Measurements from ENCODE around the gene MCTP1. TPM values are rescaled to one million over a fixed set of nuclear protein-coding genes. Genes with fewer than 3 reads are reported as not detected.

MCTP1 gene
- polyA plus RNA-seq, 3 donors, result 4.2 to 5.6 (median 4.9) TPM

DNA sequence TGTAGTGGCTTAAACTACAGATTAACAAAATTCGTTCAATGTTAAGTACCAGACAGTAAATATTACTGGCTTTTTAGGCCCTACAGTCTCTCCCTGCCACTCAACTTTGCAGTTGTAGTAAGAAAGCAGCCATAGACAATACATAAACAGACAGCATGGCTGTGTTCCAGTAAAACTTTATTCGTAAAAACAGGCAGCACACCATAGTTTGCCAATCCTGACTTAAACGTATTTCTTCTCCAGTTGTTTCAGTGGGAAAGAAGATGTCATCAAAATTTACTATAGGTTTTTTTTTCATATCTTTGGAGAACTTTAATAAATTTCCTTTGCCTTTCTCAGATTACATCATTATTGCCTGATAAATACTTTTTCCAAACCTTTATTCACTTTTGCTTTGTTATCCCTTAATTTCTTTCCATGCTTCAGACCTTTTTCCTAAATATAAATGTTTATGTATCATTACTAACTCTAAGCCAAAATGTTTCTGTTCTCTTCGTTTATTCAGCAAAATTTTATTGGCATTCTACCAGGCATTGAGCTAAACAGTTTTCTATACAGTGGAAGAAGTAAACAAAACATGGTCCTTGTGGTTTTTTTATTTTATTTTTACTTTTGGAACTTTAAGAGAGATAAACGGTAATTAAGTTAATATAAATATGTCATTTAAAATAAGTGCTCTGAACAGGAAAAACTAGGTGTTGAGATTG is 601.9 kb downstream of the MCTP1 start:
- DNase-seq (ENCODE audit: low read depth in 3 of 3, low spot score in 2 of 3), result no peak

GRCh38 chr5:94675965-94676618 is 608.8 kb downstream of the MCTP1 start:
- DNase-seq (ENCODE audit: low read depth in 3 of 3, low spot score in 2 of 3), result no peak

DNA sequence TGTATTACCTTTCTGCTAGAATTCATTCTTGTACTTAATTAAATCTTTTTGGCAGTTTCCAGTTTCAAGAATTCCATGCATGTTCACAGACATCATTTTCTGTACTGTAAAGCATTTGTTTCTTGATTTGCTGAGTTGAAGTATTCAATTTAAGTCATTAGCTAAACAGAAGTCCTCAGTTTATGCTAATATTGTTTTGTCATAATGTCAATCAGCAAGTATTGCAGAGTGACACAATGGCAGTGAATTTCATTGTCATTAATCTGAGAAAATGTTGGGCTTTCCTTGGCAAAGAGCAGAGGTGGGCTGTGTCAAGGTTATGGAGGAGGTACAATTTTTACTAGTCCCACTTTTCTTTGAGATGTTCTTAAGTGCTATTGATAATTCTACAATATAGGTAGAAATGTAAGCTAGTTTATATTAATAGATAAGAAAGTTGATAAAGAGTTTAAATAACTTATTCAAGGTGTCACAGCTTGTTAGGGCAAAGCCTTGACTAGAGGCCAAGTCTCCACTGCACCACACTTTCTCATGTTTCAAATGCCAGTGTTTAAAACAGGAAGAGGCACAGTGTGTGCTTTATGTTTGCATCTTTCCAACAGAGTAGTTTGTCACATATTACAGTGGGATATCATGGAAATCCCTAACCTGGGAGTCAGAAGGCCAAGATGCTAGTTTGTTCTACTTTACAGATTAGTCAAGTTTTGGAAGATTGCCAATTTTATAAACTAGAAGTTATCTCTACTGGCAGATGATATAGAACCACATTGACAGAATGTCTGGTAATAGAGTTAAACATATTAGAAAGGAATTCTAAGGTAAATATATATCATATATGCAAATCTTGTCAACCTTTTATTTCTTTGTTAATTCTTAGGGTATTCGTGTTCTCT is 610.2 kb downstream of the MCTP1 start:
- DNase-seq (ENCODE audit: low read depth in 3 of 3, low spot score in 2 of 3), result no peak

DNA sequence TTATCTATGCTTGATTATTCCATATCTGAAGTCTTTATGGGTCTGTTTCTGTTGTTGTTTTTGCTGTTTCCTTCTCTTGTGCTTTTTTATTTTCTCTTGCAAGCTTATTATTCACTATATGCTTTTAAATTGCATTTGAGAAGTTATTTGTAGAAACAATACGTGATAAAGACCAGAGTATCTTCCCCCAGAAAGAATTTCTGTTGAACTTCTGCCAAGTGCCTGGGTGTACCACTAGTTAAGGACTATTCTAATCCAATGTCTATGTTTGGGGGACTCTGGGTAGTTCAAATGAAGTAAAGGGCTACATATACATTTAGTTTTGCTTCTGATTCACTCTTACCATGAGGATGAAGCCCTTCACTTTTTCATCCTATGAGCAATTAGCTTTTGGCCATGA is 612.1 kb downstream of the MCTP1 start:
- no peak for DNase-seq (ENCODE audit: low read depth in 3 of 3, low spot score in 2 of 3)

GRCh38 chr5:94670726-94671125 is 614.2 kb downstream of the MCTP1 start:
- DNase-seq (ENCODE audit: low read depth in 3 of 3, low spot score in 2 of 3), result no peak

DNA sequence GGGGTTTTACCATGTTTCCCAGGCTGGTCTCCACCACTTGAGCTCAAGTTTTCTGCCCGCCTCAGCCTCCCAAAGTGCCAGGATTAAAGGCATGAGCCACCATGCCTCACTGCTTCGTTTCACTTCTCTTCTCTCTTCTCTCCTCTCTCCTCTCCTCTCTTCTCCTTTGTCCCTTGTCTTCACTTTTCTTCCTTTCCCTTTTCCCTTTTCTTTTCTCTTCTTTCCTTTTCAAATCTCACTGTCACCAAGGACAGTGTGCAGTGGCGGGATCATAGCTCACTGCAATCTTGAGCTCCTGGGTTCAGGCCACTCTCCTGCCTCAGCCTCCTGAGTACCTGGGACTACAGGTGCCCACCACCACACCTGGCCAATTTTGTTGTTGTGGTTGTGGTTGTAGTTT is 617.0 kb downstream of the MCTP1 start:
- DNase-seq (ENCODE audit: low read depth in 3 of 3, low spot score in 2 of 3), result no peak

- no peak for DNase-seq (ENCODE audit: low read depth in 3 of 3, low spot score in 2 of 3)
These were observed 623.8 kb downstream of the MCTP1 start for GRCh38 chr5:94661086-94661485.

DNA sequence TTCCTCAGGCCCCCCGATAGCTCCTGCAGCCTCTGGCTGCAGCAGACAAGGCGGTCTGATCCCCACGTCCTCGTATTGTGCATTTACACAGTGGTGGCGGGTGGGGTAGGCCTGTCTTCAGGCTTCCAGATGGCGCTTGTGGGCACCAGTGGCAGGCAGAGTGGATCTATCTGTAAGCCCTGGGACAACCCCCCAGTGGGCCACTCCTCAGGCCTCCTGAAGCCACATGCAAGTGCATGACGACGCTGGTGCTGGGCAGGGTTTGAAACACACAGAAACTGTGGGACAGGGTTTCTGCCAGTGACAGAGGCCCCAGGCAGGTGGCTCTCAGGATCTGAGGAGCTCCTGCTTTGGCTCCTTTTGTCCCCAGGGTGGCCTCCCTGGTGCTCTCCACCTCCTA is 624.4 kb downstream of the MCTP1 start:
- DNase-seq (ENCODE audit: low read depth in 3 of 3, low spot score in 2 of 3), result no peak

DNA sequence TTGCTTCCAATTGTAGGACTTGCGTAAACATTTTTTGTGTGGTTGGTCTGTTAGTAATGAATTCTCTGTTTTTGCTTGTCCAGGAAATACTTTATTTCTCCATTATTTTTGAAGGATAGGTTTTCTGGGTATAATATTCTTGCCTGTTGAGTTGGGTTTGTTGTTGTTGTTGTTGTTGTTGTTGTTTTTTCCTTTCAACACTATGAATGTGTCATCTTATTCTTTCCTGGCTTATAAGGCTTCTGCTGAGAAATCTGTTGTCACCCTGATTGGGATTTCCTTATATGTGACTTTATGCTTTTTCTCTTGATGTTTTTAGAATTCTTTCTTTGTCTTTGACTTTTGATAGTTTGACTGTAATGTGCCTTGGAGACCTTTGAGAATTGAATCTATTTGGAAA is 626.6 kb downstream of the MCTP1 start:
- no peak for DNase-seq (ENCODE audit: low read depth in 3 of 3, low spot score in 2 of 3)

Other genes with a start within 250 kb of the MCTP1 start
- 1 to 10 TPM; 6.2 to 7.4 (median 6.2) TPM for gene FAM81B, start 106.3 kb upstream of the MCTP1 start, polyA plus RNA-seq (ENCODE audit: insufficient read length in 3 of 3)

All from right renal cortex interstitium (tissue), 3 donors.